Dermis microvascular lymphatic vessel endothelial cell (primary cell): Measurements from ENCODE around the gene EYS. TPM values are rescaled to one million over a fixed set of nuclear protein-coding genes. Genes with fewer than 3 reads are reported as not detected.
"Not testable (repeated sequence)": the region's sequence is repeated elsewhere in the genome, so short reads cannot be mapped to it uniquely, and the experiment has no call there.

Experiments
- DNase-seq, 2 donors: peaks; one replicate each; pipeline versions ENCODE4 v3.0.0 to v3.0.0-alpha.2; 2010; ENCODE audit warnings: low read depth in 2 of 2
- total RNA-seq: library from RNA; depleted of rRNA; stranded (reverse); fragments of >200 nt; gene quantifications from 2 replicates; pipeline ENCODE4 v1.2.1, GENCODE V29; 2014

Gene EYS
- total RNA-seq, 1 donor from 2014 or later: 0.13 TPM

- DNase-seq: peak in 1 of 2 donors; percentile 37
Measured at GRCh38 chr6:63923139-63923739, 1783.8 kb downstream of the EYS start.

GRCh38 chr6:63919556-63920110 lies 1787.4 kb downstream of the EYS start:
- no peak for DNase-seq

GRCh38 chr6:63912887-63913286 lies 1794.1 kb downstream of the EYS start:
- DNase-seq: no peak

GRCh38 chr6:63910863-63911551 lies 1796.0 kb downstream of the EYS start:
- no peak for DNase-seq

- peak; percentile 62 to 84 for DNase-seq
Measured at GRCh38 chr6:63904650-63905248, 1802.3 kb downstream of the EYS start.

- no peak for DNase-seq
Measured at GRCh38 chr6:63899550-63899949, 1807.5 kb downstream of the EYS start.

- DNase-seq: no peak
Measured at GRCh38 chr6:63897952-63898351, 1809.1 kb downstream of the EYS start.

- no peak for DNase-seq
Measured at GRCh38 chr6:63897459-63897858, 1809.6 kb downstream of the EYS start.

- no peak for DNase-seq
Measured at GRCh38 chr6:63888416-63888815, 1818.6 kb downstream of the EYS start.

GRCh38 chr6:63887804-63888203 lies 1819.2 kb downstream of the EYS start:
- not testable (repeated sequence) for DNase-seq

- no peak for DNase-seq
Measured at GRCh38 chr6:63887002-63887751, 1819.8 kb downstream of the EYS start.

- no peak for DNase-seq
Measured at GRCh38 chr6:63886341-63886740, 1820.7 kb downstream of the EYS start.

GRCh38 chr6:63883597-63883996 lies 1823.4 kb downstream of the EYS start:
- no peak for DNase-seq

- no peak for DNase-seq
Measured at GRCh38 chr6:63882208-63882607, 1824.8 kb downstream of the EYS start.

- no peak for DNase-seq
Measured at GRCh38 chr6:63881791-63882190, 1825.2 kb downstream of the EYS start.

- DNase-seq: no peak
Measured at GRCh38 chr6:63872233-63872632, 1834.8 kb downstream of the EYS start.

GRCh38 chr6:63868351-63868750 lies 1838.7 kb downstream of the EYS start:
- no peak for DNase-seq

- no peak for DNase-seq
Measured at GRCh38 chr6:63864671-63865318, 1842.2 kb downstream of the EYS start.

- no peak for DNase-seq
Measured at GRCh38 chr6:63864061-63864460, 1843.0 kb downstream of the EYS start.

- no peak for DNase-seq
Measured at GRCh38 chr6:63862486-63863198, 1844.4 kb downstream of the EYS start.

- DNase-seq: no peak
Measured at GRCh38 chr6:63859528-63859927, 1847.5 kb downstream of the EYS start.
